Heart right ventricle (tissue), 16 donors: ENCODE measurements around the gene PRDM8. TPM values are rescaled to one million over a fixed set of nuclear protein-coding genes. Genes with fewer than 3 reads are reported as not detected.

ENCODE experiments used
- ATAC-seq, 8 donors: fragments of 200-7000 bp; cut with Tn5 transposase; one replicate each; pipeline ENCODE4 v1.9.1; 2020; ENCODE audit warnings: mild to moderate bottlenecking in 8 of 8, moderate library complexity in 8 of 8, moderate number of reproducible peaks in 1 of 8
- DNase-seq, 2 donors: peaks; one replicate each; pipeline ENCODE4 v3.0.0-alpha.2; 2020
- H3K27ac ChIP-seq, 10 donors: fragments of 200-600 bp; sonication (generic) in 2 of 10; one replicate each; pipeline versions ENCODE4 v1.5.0 to v1.8.0; 2020 to 2022; ENCODE audit warnings: mild to moderate bottlenecking in 3 of 10
- H3K27me3 ChIP-seq, 7 donors: fragments of 200-600 bp; one replicate each; pipeline ENCODE4 v1.8.0; 2021 to 2022; ENCODE audit warnings: mild to moderate bottlenecking in 2 of 7
- H3K36me3 ChIP-seq, 9 donors: fragments of 200-600 bp; sonication (generic) in 1 of 9; one replicate each; pipeline versions ENCODE4 v1.5.0 to v1.8.0; 2020 to 2022; ENCODE audit warnings: mild to moderate bottlenecking in 2 of 9
- H3K4me1 ChIP-seq, 9 donors: fragments of 200-600 bp; sonication (generic) in 1 of 9; one replicate each; pipeline versions ENCODE4 v1.5.0 to v1.8.0; 2020 to 2022; ENCODE audit warnings: mild to moderate bottlenecking in 4 of 9
- H3K4me3 ChIP-seq, 10 donors: fragments of 200-600 bp; sonication (generic) in 2 of 10; one replicate each; pipeline versions ENCODE4 v1.5.0 to v1.8.0; 2020 to 2022; ENCODE audit warnings: mild to moderate bottlenecking in 7 of 10, moderate library complexity in 2 of 10
- H3K9me3 ChIP-seq, 11 donors: fragments of 200-600 bp in 10 of 11; sonication (generic) in 2 of 11; one replicate each; pipeline versions ENCODE4 v1.5.0 to v1.8.0; 2013 to 2022; ENCODE audit warnings: mild to moderate bottlenecking in 2 of 11, control low read depth in 1 of 11, moderate library complexity in 1 of 11
- WGBS, 2 donors: extraction: QIAGEN DNeasy Blood & Tissue Kit; methylation state at CpG; one replicate each; pipeline ENCODE4 v1.1.7; 2013; ENCODE audit warnings: inconsistent platforms in 1 of 2; 5-methylcytosine and 5-hydroxymethylcytosine counted together
- intact Hi-C, 10 donors: fragments of 100-400 bp; cut with DNase I; formaldehyde crosslinking; loops; one replicate each; pipeline versions ENCODE4 v1.11.1 to v1.14.2; 2022
- long read RNA-seq, 3 donors: library from polyadenylated mRNA; unstranded; transcript quantifications; one replicate each; pipeline ENCODE4 v2.0.0, GENCODE V29; 2020 to 2021
- polyA plus RNA-seq, 2 donors: library from polyadenylated mRNA; stranded (reverse); fragments of 200-250 nt; gene quantifications; one replicate each; pipeline ENCODE4 v1.2.3, GENCODE V29; 2013
- total RNA-seq, 10 donors: library from RNA; stranded (reverse); fragmentation: NEBNext Ultra II Directional in 3 of 10; extraction: Animal tissue kit (Norgen Biotek cat#: 25700) in 3 of 10; gene quantifications; one replicate each; pipeline versions ENCODE4 v1.2.1 to v1.2.4, GENCODE V29; 2021 to 2023
- TF ChIP-seq, protein P1 (sequence below), 9 donors: fragments of 200-600 bp; sonication (generic) in 2 of 9; IDR thresholded peaks; one replicate each; pipeline versions ENCODE4 v1.5.0 to v1.8.0; 2021 to 2022; ENCODE audit warnings: antibody characterized with exemption in 9 of 9, mild to moderate bottlenecking in 5 of 9, moderate library complexity in 1 of 9
- donor health status: Arrhythmogenic right ventricular cardiomyopathy.
- donor health status: ischemic (EF 13 %, LVEDD 7.1; RV severe dilation, severe dysfunction).
- donor health status: healthy with polysubstance abuse.
- donor health status: DM: no; HTN: yes; CAD: no.
- donor health status: DM: no; HTN: no; CAD: no.
- donor health status: ischemic (EF 25% LVEDD 6.9; RV normal size, moderate dysfunction).
- donor health status: ischemic (EF 25% LVEDD 5.7; RV mildly dilated, moderate dysfunction).
- donor health status: healthy.
- donor health status: DM: yes; HTN: yes; CAD: no.
- donor health status: Ischemic cardiomyopathy.
- donor health status: ischemic (EF 35%, LVEDD 5.7; RV mildly dilated, moderate dysfunction).
- donor health status: nonischemic (EF 11% LVEDD 7.7; RV severe dilation, severe dysfunction).
- donor health status: DM: yes; HTN: yes; CAD: no.
- donor health status: PGD.
- donor health status: ischemic (EF 29% LVEDD 5.4; RV normal size, mild dysfunction).
- donor health status: nonischemic (EF 23%, LVEDD 6.1; RV moderate dilation, normal function).

PRDM8 gene
- total RNA-seq (1 to 10 TPM in 3 of 10 donors, under 1 TPM in 7; 0.23 to 1.9 (median 0.67) TPM), polyA plus RNA-seq (under 1 TPM; 0.51 to 0.88 TPM)
- long read RNA-seq, donor 1, partial matches to known transcripts, result 0 of 3 reads
- long read RNA-seq, donor 1, other reads (novel, unspliced or antisense), result 3 of 3 reads
- long read RNA-seq, donor 2, partial matches to known transcripts, result 1 of 1 reads
- long read RNA-seq, donor 2, other reads (novel, unspliced or antisense), result 0 of 1 reads
- long read RNA-seq, donor 3, result 0 reads

DNA sequence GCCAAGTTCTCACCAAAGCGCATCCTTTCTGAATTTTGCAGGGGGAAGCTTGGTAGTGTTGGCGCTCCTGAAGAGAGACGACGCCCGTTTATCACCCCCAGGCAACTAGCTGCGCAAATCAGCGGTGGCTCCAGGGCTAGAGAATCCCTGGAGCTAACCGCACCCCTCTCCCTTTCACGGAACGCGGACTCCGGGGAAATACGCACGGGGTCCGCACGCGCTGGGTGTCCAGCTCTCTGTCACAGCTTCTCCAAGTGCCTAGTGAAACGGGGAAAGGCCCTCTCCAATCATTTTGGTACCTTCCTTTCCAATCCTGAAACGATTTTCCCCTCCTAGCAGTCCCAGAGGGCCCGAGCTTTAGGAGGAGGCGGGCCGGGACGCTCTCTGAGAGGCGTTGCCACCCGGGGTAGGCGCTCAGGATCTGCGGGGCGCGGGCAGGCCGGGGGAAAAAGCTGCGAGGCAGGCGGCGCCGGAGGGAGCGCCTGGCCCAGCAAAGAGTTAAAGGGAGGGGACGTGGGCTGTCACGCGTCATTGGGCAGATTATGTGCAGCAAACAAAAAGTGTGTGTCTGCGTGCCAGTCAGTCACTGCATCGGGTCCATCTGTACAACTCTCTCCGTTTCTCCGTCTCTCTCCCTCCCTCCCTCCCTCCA, at the start of gene PRDM8:
Gene PRDM8, plus strand, starts transcription at position 582 of the 652 bp plus-strand sequence. CDS start 2,578 bp downstream, outside the sequence.
- ATAC-seq (peak in 4 of 8 donors; percentile 26 to 35 (median 32)), DNase-seq (no peak)
- Histone ChIP-seq H3K4me1 (peaks cover 0 to 36% (median 14%) of the 10 kb centered on the region in 9 donors), H3K36me3 (no peaks in the 10 kb centered on the region), H3K27me3 (peaks cover 0 to 97% (median 84%) of the 10 kb centered on the region in 7 donors), H3K9me3 (no peaks in the 10 kb centered on the region), H3K27ac (peak within 1 kb of the TSS in 1 of 10 donors; percentile 34), H3K4me3 (peak within 1 kb of the TSS in 9 of 10 donors; percentile 22 to 53 (median 44))
- 10 to 17% methylated on average over 42 of the region's 42 CpGs for WGBS, 2 donors
- intact Hi-C loops, result no loop called here
- TF ChIP-seq, protein P1, sequence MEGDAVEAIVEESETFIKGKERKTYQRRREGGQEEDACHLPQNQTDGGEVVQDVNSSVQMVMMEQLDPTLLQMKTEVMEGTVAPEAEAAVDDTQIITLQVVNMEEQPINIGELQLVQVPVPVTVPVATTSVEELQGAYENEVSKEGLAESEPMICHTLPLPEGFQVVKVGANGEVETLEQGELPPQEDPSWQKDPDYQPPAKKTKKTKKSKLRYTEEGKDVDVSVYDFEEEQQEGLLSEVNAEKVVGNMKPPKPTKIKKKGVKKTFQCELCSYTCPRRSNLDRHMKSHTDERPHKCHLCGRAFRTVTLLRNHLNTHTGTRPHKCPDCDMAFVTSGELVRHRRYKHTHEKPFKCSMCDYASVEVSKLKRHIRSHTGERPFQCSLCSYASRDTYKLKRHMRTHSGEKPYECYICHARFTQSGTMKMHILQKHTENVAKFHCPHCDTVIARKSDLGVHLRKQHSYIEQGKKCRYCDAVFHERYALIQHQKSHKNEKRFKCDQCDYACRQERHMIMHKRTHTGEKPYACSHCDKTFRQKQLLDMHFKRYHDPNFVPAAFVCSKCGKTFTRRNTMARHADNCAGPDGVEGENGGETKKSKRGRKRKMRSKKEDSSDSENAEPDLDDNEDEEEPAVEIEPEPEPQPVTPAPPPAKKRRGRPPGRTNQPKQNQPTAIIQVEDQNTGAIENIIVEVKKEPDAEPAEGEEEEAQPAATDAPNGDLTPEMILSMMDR (IDR thresholded peaks at IDR 0.05), result no peak

DNA sequence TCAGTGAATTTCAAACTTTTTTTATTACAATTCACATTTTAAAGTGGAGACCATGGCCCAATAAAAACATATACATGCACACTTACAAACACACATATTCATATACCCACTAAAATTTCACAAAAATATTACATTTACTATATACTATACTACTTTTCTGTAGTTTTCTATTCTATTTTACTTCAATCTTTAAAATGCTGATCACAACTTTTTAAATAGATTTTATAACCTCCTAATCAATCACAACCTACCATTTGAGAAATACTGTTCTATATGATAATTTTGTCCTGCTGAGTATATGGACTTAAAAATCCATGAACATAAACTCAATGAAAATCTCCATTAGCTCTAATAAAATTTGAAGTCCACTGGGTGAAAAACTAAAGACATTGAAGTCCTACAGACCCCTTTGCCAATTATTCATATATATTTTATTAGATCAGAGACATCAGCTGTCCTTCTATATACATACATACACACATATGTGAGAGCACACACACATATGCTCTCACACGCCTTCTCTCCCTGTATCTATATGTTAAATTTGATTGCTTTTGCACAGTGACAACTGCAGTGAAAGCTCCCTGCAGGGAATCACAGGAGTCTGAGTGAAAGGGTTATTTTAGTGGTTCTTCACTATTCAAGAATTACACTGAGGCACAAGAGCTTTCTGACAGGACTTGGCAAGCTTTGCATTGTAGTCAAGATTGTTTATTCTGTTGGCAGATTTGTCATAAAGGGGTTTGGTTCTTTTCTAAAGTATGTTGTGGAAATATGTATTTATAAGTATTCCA, 46.7 kb upstream of the PRDM8 start:
- H3K4me1 ChIP-seq, result peaks cover 0 to 12% (median 0%) of the 10 kb centered on the region in 9 donors
- H3K4me3 ChIP-seq, result no peak overlapping the region
- no peak overlapping the region for H3K27ac ChIP-seq
- DNase-seq (no peak), ATAC-seq (no peak)
- intact Hi-C loops, result no loop called here
- TF ChIP-seq, protein P1 (IDR thresholded peaks at IDR 0.05), result no peak
- 88 to 92% methylated on average over 1 of the region's 1 CpG for WGBS, 2 donors
- H3K9me3 ChIP-seq, result no peaks in the 10 kb centered on the region
- H3K36me3 ChIP-seq, result no peaks in the 10 kb centered on the region
- H3K27me3 ChIP-seq, result no peaks in the 10 kb centered on the region

DNA sequence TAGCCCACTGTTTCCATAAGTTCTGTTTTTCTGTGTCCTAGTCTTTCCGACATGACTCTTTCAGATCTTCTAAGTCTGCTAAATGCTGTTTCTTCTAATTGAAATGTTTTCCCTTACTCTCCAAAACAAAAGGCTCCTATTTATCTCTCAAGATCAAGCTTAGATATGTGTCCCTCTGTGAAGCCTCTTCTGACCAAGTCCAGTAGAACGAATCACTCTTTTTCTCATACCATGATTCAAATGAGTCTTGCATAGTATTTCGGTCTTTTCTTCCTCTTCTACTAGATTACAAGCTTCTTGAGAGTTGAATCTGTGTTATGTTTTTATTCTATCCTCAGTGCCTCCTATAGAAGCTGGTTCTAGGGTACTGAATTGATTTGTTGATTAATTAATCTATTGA, 45.3 kb upstream of the PRDM8 start:
- TF ChIP-seq, protein P1 (IDR thresholded peaks at IDR 0.05), result no peak
- no peaks in the 10 kb centered on the region for H3K27me3 ChIP-seq

DNA sequence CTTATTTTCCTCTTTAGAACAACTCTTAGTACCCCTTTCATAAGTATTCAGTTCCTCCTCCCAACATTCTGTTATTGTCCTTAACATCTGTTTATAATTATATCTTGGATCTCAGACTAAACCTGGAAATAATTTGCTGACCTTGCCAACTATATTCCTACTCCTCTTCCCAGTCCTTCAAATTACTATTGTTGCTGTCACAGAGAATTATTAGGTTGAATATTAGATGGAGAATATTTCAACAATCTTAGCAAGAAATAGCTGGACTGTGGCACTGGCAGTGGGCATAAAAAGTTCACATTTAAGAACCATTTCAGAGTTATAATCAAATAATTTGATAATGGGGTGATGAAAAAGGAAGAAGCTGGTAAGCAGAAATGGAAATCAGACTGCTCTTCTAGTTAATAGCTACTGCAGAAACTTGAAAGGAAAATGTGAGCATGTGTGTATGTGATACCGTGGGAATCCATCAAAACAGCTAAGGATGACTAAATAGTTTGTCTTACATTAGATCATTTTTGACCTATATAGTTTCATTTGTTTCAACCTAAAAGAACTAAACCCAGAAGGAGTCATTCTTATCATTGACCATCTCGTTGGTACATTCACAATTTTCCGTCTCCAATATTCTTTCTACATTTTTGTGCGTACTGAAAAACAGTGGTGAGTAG, 43.3 kb upstream of the PRDM8 start:
- intact Hi-C loops, result no loop called here
- H3K9me3 ChIP-seq, result peaks cover 0 to 11% (median 0%) of the 10 kb centered on the region in 11 donors
- no peak overlapping the region for H3K27ac ChIP-seq
- no peak for DNase-seq
- 82% methylated on average over 4 of the region's 4 CpGs for WGBS, 2 donors
- no peak for ATAC-seq
- H3K4me3 ChIP-seq, result no peak overlapping the region
- H3K27me3 ChIP-seq, result no peaks in the 10 kb centered on the region
- H3K4me1 ChIP-seq, result peaks cover 0 to 12% (median 0%) of the 10 kb centered on the region in 9 donors
- TF ChIP-seq, protein P1 (IDR thresholded peaks at IDR 0.05), result no peak
- no peaks in the 10 kb centered on the region for H3K36me3 ChIP-seq

More for the DNA sequence above, 45.3 kb upstream of the PRDM8 start:
- ATAC-seq (no peak), DNase-seq (no peak)
- WGBS, 2 donors, result 91 to 94% methylated on average over 3 of the region's 3 CpGs
- Histone ChIP-seq H3K9me3 (no peaks in the 10 kb centered on the region), H3K36me3 (no peaks in the 10 kb centered on the region), H3K27ac (no peak overlapping the region), H3K4me1 (peaks cover 0 to 12% (median 0%) of the 10 kb centered on the region in 9 donors), H3K4me3 (no peak overlapping the region)
- intact Hi-C loops, result no loop called here
